PC-9 (cell line): Measurements from ENCODE around the gene SC5D. TPM values are rescaled to one million over a fixed set of nuclear protein-coding genes. Genes with fewer than 3 reads are reported as not detected.

ENCODE experiments used
- BruUV-seq: library from RNA; stranded (reverse); fragments of 400-500 nt; replicated peaks from 2 replicates; lab custom pipeline; 2021; lab: Mats Ljungman, UMichigan
- CTCF ChIA-PET: fragments of 300-600 bp; sonication (Branson Sonifier 250); formaldehyde crosslinking; loops from one replicate; lab custom pipeline; 2022; ENCODE audit warnings: antibody characterized with exemption; lab: Charles Lee
- POLR2A ChIA-PET: fragments of 300-600 bp; sonication (Branson Sonifier 250); formaldehyde crosslinking; loops from one replicate; lab custom pipeline; 2022; ENCODE audit warnings: antibody characterized with exemption; ENCODE audit not compliant: unreplicated experiment; lab: Charles Lee
- DNase-seq, 2 experiments: peaks; one replicate each; pipeline versions ENCODE4 v3.0.0 to v3.0.0-alpha.2; 2015 to 2022; ENCODE audit warnings: mixed read lengths in 1 of 2
- H2AFZ ChIP-seq: fragments of 200-600 bp; sonication (generic); 2 replicates; pipeline ENCODE4 v1.8.1; 2017; ENCODE audit warnings: antibody characterized with exemption
- H3F3A ChIP-seq: fragments of 200-600 bp; sonication (generic); 2 replicates; pipeline ENCODE4 v1.8.1; 2017; ENCODE audit warnings: antibody characterized with exemption, mild to moderate bottlenecking, low read depth; ENCODE audit not compliant: insufficient read depth
- H3K27ac ChIP-seq: fragments of 200-600 bp; sonication (generic); 2 replicates; pipeline ENCODE4 v1.6.1; 2016; ENCODE audit warnings: mixed run types
- H3K27me3 ChIP-seq: fragments of 200-600 bp; sonication (generic); 2 replicates; pipeline ENCODE4 v1.6.1; 2016; ENCODE audit warnings: low read depth, mixed run types; ENCODE audit not compliant: insufficient read depth
- H3K36me3 ChIP-seq: fragments of 200-600 bp; sonication (generic); 2 replicates; pipeline ENCODE4 v1.6.1; 2016; ENCODE audit warnings: low read depth, mixed run types
- H3K4me1 ChIP-seq: fragments of 200-600 bp; sonication (generic); replicated peaks from 2 replicates; pipeline ENCODE4 v1.6.1; 2016; ENCODE audit warnings: mixed run types; ENCODE audit not compliant: insufficient read depth
- H3K4me2 ChIP-seq: fragments of 200-600 bp; sonication (generic); 2 replicates; pipeline ENCODE4 v1.6.1; 2017; ENCODE audit warnings: mixed run types
- H3K4me3 ChIP-seq: fragments of 200-600 bp; sonication (generic); 2 replicates; pipeline ENCODE4 v1.6.1; 2016; ENCODE audit warnings: mixed run types
- H3K79me2 ChIP-seq: fragments of 200-600 bp; sonication (generic); 2 replicates; pipeline ENCODE4 v1.6.1; 2017; ENCODE audit warnings: low read depth, mixed run types
- H3K9me2 ChIP-seq: fragments of 200-600 bp; sonication (generic); 2 replicates; pipeline ENCODE4 v1.8.1; 2017; ENCODE audit warnings: mild to moderate bottlenecking; ENCODE audit not compliant: insufficient read depth
- H3K9me3 ChIP-seq: fragments of 200-600 bp; sonication (generic); 2 replicates; pipeline ENCODE4 v1.8.1; 2016; ENCODE audit warnings: low read depth; ENCODE audit not compliant: insufficient read depth
- H4K20me1 ChIP-seq: fragments of 200-600 bp; sonication (generic); 2 replicates; pipeline ENCODE4 v1.8.1; 2017; ENCODE audit not compliant: insufficient read depth
- EZH2 ChIP-seq: fragments of 200-600 bp; sonication (generic); IDR thresholded peaks from 2 replicates; pipeline ENCODE4 v1.8.0; 2017; ENCODE audit warnings: antibody characterized with exemption, low read depth
- intact Hi-C: fragments of 100-400 bp; cut with micrococcal nuclease; formaldehyde crosslinking; loops from one replicate; pipeline ENCODE4 v1.10.0; 2022; ENCODE audit not compliant: unreplicated experiment
- total RNA-seq: library from RNA; stranded (reverse); gene quantifications from 2 replicates; pipeline ENCODE4 v1.2.3, GENCODE V29; 2021
- TF ChIP-seq, protein P1 (sequence below): fragments of 200-600 bp; sonication (generic); conservative IDR thresholded peaks from 2 replicates; pipeline ENCODE4 v1.6.1; 2017; ENCODE audit warnings: mixed run types, antibody characterized with exemption, mild to moderate bottlenecking, moderate library complexity

The SC5D gene
- total RNA-seq, 1 experiment from 2014 or later = 16.9 TPM

DNA sequence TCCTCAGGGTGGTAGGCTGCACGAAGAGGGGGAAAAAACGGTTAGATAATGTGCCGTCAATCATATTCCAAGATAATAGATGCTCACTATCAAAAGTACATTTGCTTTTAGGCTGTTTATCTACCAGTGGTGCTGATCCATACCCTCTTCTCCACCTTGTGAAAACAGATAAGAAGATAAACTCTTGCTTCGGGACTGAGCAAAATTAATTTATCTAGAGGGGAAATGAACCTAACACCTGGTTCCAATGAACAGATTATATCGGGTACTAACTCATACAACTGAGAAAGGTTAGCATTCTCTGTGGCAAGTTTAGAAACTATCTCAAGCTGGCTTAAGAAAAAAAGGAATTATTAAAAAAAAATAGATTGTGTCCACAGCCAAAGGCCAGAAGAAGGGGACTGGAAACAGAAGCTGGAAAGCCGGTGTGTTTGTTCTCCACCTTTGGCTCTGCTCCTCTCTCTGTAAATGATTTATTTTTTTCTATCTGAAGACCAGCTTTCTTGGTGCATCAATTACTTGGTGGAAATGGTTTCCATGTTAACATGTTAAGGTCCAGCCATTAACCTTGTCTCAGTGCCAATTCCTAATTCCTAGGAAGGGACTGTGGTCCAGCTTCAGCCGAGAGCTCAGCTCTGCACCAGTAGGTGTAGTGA lies 55.8 kb downstream of the SC5D start:
- H3K9me2 ChIP-seq = 0 out of 2 replicates have a peak, but pooled peaks cover 3% of the 10 kb centered on the region
- no peaks in the 10 kb centered on the region for H3K79me2 ChIP-seq
- 0 out of 2 replicates have a peak, but pooled peaks cover 4% of the 10 kb centered on the region for H3K9me3 ChIP-seq
- H3K4me2 ChIP-seq = no peak overlapping the region
- H2AFZ ChIP-seq = no peak overlapping the region
- H3K27ac ChIP-seq = no peak overlapping the region
- intact Hi-C loops = no loop called here
- no peak for DNase-seq
- no peaks in the 10 kb centered on the region for H4K20me1 ChIP-seq
- no peak for TF ChIP-seq EZH2
- TF ChIP-seq, protein P1, sequence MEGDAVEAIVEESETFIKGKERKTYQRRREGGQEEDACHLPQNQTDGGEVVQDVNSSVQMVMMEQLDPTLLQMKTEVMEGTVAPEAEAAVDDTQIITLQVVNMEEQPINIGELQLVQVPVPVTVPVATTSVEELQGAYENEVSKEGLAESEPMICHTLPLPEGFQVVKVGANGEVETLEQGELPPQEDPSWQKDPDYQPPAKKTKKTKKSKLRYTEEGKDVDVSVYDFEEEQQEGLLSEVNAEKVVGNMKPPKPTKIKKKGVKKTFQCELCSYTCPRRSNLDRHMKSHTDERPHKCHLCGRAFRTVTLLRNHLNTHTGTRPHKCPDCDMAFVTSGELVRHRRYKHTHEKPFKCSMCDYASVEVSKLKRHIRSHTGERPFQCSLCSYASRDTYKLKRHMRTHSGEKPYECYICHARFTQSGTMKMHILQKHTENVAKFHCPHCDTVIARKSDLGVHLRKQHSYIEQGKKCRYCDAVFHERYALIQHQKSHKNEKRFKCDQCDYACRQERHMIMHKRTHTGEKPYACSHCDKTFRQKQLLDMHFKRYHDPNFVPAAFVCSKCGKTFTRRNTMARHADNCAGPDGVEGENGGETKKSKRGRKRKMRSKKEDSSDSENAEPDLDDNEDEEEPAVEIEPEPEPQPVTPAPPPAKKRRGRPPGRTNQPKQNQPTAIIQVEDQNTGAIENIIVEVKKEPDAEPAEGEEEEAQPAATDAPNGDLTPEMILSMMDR = no peak
- H3K4me3 ChIP-seq = no peak overlapping the region
- H3K27me3 ChIP-seq = peaks cover 98% of the 10 kb centered on the region
- ChIA-PET POLR2A (interaction anchor here (0.6 kb wide), 1 partner anchor 744 kb away, joined by 4 read pairs; no protein-coding TSS in a partner anchor), CTCF (no interaction called here)
- BruUV-seq = no TSS peak
- no peaks in the 10 kb centered on the region for H3K36me3 ChIP-seq
- H3F3A ChIP-seq = no peaks in the 10 kb centered on the region
- no peaks in the 10 kb centered on the region for H3K4me1 ChIP-seq

DNA sequence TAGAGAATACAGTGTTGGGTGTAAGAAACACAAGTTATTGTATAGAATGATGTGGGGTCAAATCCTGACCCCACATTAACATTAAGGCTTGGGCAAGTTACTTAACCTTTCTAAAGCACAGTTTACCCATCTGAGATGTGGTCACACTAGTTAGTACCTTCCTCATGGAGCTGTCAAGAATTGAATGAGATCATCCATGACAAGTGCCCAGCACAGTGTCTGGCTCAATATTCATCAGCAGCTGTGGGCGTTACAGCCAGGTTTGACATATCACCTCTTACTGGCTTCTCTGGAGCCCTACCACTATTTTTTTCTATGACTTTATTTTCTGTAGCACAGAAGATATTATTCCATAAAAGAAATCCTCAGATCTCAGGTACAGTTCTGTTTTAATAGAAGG lies 57.2 kb downstream of the SC5D start:
- Histone ChIP-seq H3K27ac (no peak overlapping the region), H3K4me2 (no peak overlapping the region)
- POLR2A ChIA-PET = no interaction called here

GRCh38 chr11:121350314-121351082 lies 57.9 kb downstream of the SC5D start:
- Histone ChIP-seq H3K27me3 (peaks cover 96% of the 10 kb centered on the region), H3K4me1 (no peaks in the 10 kb centered on the region), H3K79me2 (no peaks in the 10 kb centered on the region), H4K20me1 (no peaks in the 10 kb centered on the region), H3K4me2 (no peak overlapping the region), H3K27ac (no peak overlapping the region), H3K4me3 (no peak overlapping the region), H3K9me2 (no peaks in the 10 kb centered on the region), H3F3A (no peaks in the 10 kb centered on the region), H3K9me3 (0 out of 2 replicates have a peak, but pooled peaks cover 4% of the 10 kb centered on the region), H3K36me3 (no peaks in the 10 kb centered on the region), H2AFZ (no peak overlapping the region)
- ChIA-PET CTCF (no interaction called here), POLR2A (no interaction called here)
- TF ChIP-seq, protein P1 = no peak
- no peak for TF ChIP-seq EZH2
- intact Hi-C loops = no loop called here
- BruUV-seq = no TSS peak
- DNase-seq = no peak

More for the DNA sequence above, 57.2 kb downstream of the SC5D start:
- intact Hi-C loops = no loop called here
- Histone ChIP-seq H3K9me2 (0 out of 2 replicates have a peak, but pooled peaks cover 3% of the 10 kb centered on the region), H3K79me2 (no peaks in the 10 kb centered on the region), H3K27me3 (peaks cover 96% of the 10 kb centered on the region), H3K36me3 (no peaks in the 10 kb centered on the region), H3K9me3 (0 out of 2 replicates have a peak, but pooled peaks cover 4% of the 10 kb centered on the region), H3K4me3 (no peak overlapping the region), H2AFZ (no peak overlapping the region), H3F3A (no peaks in the 10 kb centered on the region), H3K4me1 (no peaks in the 10 kb centered on the region), H4K20me1 (no peaks in the 10 kb centered on the region)
- DNase-seq = no peak
- TF ChIP-seq, protein P1 = no peak
- no TSS peak for BruUV-seq
- CTCF ChIA-PET = no interaction called here
